PC-3 (cell line): ENCODE data around the gene MEF2C. TPM values are rescaled to one million over a fixed set of nuclear protein-coding genes. Genes with fewer than 3 reads are reported as not detected.

ENCODE experiments used
- ATAC-seq: fragments of 200-7000 bp; cut with Tn5 transposase; 2 replicates; pipeline ENCODE4 v1.9.1; 2020; ENCODE audit warnings: mild to moderate bottlenecking, moderate library complexity
- BruUV-seq: library from RNA; stranded (reverse); fragments of 400-500 nt; replicated peaks from 2 replicates; lab custom pipeline; 2021; lab: Mats Ljungman, UMichigan
- CTCF ChIA-PET: fragments of 300-600 bp; sonication (Branson Sonifier 250); formaldehyde crosslinking; loops from one replicate; lab custom pipeline; 2022; ENCODE audit warnings: antibody characterized with exemption; lab: Charles Lee
- POLR2A ChIA-PET: fragments of 300-600 bp; sonication (Branson Sonifier 250); formaldehyde crosslinking; loops from one replicate; lab custom pipeline; 2022; ENCODE audit warnings: antibody characterized with exemption; ENCODE audit not compliant: unreplicated experiment; lab: Charles Lee
- DNase-seq: peaks from one replicate; pipeline ENCODE4 v3.0.0-alpha.2; 2015
- H2AFZ ChIP-seq: fragments of 300-600 bp; sonication (generic); 2 replicates; pipeline ENCODE4 v1.6.0; 2016; ENCODE audit warnings: antibody characterized with exemption, low read length
- H3F3A ChIP-seq: fragments of 300-600 bp; sonication (generic); one replicate; pipeline ENCODE4 v1.6.0; 2017; ENCODE audit warnings: antibody characterized with exemption, low read length, control low read depth, mild to moderate bottlenecking; ENCODE audit not compliant: unreplicated experiment
- H3K27ac ChIP-seq: fragments of 300-600 bp; sonication (generic); 2 replicates; pipeline ENCODE4 v1.5.1; 2016; ENCODE audit warnings: mild to moderate bottlenecking, low read length
- H3K27me3 ChIP-seq: fragments of 300-600 bp; sonication (generic); 2 replicates; pipeline ENCODE4 v1.6.1; 2016; ENCODE audit warnings: low read length, mixed read lengths
- H3K36me3 ChIP-seq: fragments of 300-600 bp; sonication (generic); 2 replicates; pipeline ENCODE4 v1.6.1; 2016; ENCODE audit warnings: low read depth, mixed run types, low read length, mixed read lengths
- H3K4me1 ChIP-seq: fragments of 300-600 bp; sonication (generic); 2 replicates; pipeline ENCODE4 v1.5.1; 2016; ENCODE audit warnings: low read length; ENCODE audit not compliant: insufficient read depth
- H3K4me2 ChIP-seq: fragments of 300-600 bp; sonication (generic); 2 replicates; pipeline ENCODE4 v1.6.0; 2016; ENCODE audit warnings: low read length
- H3K4me3 ChIP-seq: fragments of 300-600 bp; sonication (generic); 2 replicates; pipeline ENCODE4 v1.5.1; 2016; ENCODE audit warnings: mild to moderate bottlenecking, low read length, mixed read lengths
- H3K79me2 ChIP-seq: fragments of 300-600 bp; sonication (generic); 2 replicates; pipeline ENCODE4 v1.6.1; 2017; ENCODE audit warnings: low read length, mixed read lengths
- H3K9ac ChIP-seq: fragments of 300-600 bp; sonication (generic); 2 replicates; pipeline ENCODE4 v1.6.0; 2016; ENCODE audit warnings: mild to moderate bottlenecking, low read length
- H3K9me2 ChIP-seq: fragments of 300-600 bp; sonication (generic); replicated peaks from 2 replicates; pipeline ENCODE4 v1.6.1; 2016; ENCODE audit warnings: mixed run types, low read length, mixed read lengths
- H3K9me3 ChIP-seq: fragments of 300-600 bp; sonication (generic); 2 replicates; pipeline ENCODE4 v1.6.1; 2016; ENCODE audit warnings: low read length, mixed read lengths
- H4K20me1 ChIP-seq: fragments of 300-600 bp; sonication (generic); 2 replicates; pipeline ENCODE4 v1.6.1; 2016; ENCODE audit warnings: low read length, mixed read lengths
- CTCF ChIP-seq: fragments of 300-600 bp; sonication (generic); conservative IDR thresholded peaks from 2 replicates; pipeline ENCODE4 v1.5.1; 2017; ENCODE audit warnings: antibody characterized with exemption, low read depth, mild to moderate bottlenecking, low read length
- EZH2 ChIP-seq: fragments of 300-600 bp; sonication (generic); IDR thresholded peaks from one replicate; pipeline ENCODE4 v1.6.1; 2017; ENCODE audit warnings: antibody characterized with exemption, mild to moderate bottlenecking, low read length; ENCODE audit not compliant: unreplicated experiment
- EZH2phosphoT487 ChIP-seq: fragments of 300-600 bp; sonication (generic); IDR thresholded peaks from 2 replicates; pipeline ENCODE4 v1.6.1; 2018; ENCODE audit warnings: mild to moderate bottlenecking, antibody characterized with exemption, low read length, borderline replicate concordance
- intact Hi-C: fragments of 100-400 bp; cut with micrococcal nuclease; formaldehyde crosslinking; loops from 2 replicates; pipeline ENCODE4 v1.9.0; 2023
- total RNA-seq: library from RNA; depleted of rRNA; stranded (reverse); fragments of >200 nt; gene quantifications from 2 replicates; pipeline ENCODE4 v1.2.3, GENCODE V29; 2014

Gene MEF2C
- total RNA-seq, 1 experiment from 2014 or later: 8.0 TPM

GRCh38 chr5:88675708-88676636 lies 207.0 kb downstream of the MEF2C start:
- no peaks in the 10 kb centered on the region for H3K27me3 ChIP-seq
- H3K27ac ChIP-seq: no peak overlapping the region
- no peak overlapping the region for H3K9ac ChIP-seq
- no peak overlapping the region for H2AFZ ChIP-seq
- no peak overlapping the region for H3K4me2 ChIP-seq
- ChIA-PET POLR2A (no interaction called here), CTCF (no interaction called here)
- no peaks in the 10 kb centered on the region for H3K9me2 ChIP-seq
- no TSS peak for BruUV-seq
- intact Hi-C loops: no loop called here
- H3F3A ChIP-seq: no peaks in the 10 kb centered on the region
- no peak for ATAC-seq
- H4K20me1 ChIP-seq: no peaks in the 10 kb centered on the region
- no peaks in the 10 kb centered on the region for H3K36me3 ChIP-seq
- H3K4me1 ChIP-seq: peaks cover 5% of the 10 kb centered on the region; the same call in 1 of the 2 replicates
- no peaks in the 10 kb centered on the region for H3K79me2 ChIP-seq
- no peak for DNase-seq
- H3K4me3 ChIP-seq: no peak overlapping the region
- TF ChIP-seq CTCF (no peak), EZH2phosphoT487 (no peak), EZH2 (no peak)
- no peaks in the 10 kb centered on the region for H3K9me3 ChIP-seq

GRCh38 chr5:88675168-88675707 lies 207.7 kb downstream of the MEF2C start:
- Histone ChIP-seq H4K20me1 (no peaks in the 10 kb centered on the region), H3K9me2 (no peaks in the 10 kb centered on the region), H3K36me3 (no peaks in the 10 kb centered on the region), H2AFZ (no peak overlapping the region), H3K4me3 (no peak overlapping the region), H3K4me1 (no peaks in the 10 kb centered on the region), H3K27me3 (no peaks in the 10 kb centered on the region), H3K9ac (no peak overlapping the region), H3K9me3 (no peaks in the 10 kb centered on the region), H3K4me2 (no peak overlapping the region), H3K27ac (no peak overlapping the region), H3F3A (no peaks in the 10 kb centered on the region), H3K79me2 (no peaks in the 10 kb centered on the region)
- ChIA-PET POLR2A (no interaction called here), CTCF (no interaction called here)
- no peak for TF ChIP-seq EZH2
- no peak for TF ChIP-seq CTCF
- TF ChIP-seq EZH2phosphoT487: no peak
- BruUV-seq: no TSS peak
- no peak for ATAC-seq
- intact Hi-C loops: no loop called here
- DNase-seq: no peak
